HepG2 (cell line): ENCODE results near the gene SAMD10. TPM values are rescaled to one million over a fixed set of nuclear protein-coding genes. Genes with fewer than 3 reads are reported as not detected.

Source experiments
- ARID2 ChIP-seq: sonication (generic); formaldehyde crosslinking; IDR thresholded peaks from 2 replicates; pipeline ENCODE4 v1.8.1; 2022; ENCODE audit warnings: mild to moderate bottlenecking, missing genetic modification reagents, borderline replicate concordance
- DPF2 ChIP-seq: sonication (generic); formaldehyde crosslinking; IDR thresholded peaks from 2 replicates; pipeline ENCODE4 v1.4.0; 2020; ENCODE audit warnings: mild to moderate bottlenecking, low read depth, missing genetic modification reagents, borderline replicate concordance
- EP300 ChIP-seq, 3 experiments: sonication (generic) in 1 of 3; formaldehyde crosslinking in 1 of 3; IDR thresholded peaks; 2 replicates each; pipeline versions ENCODE4 v1.5.1 to v1.6.1; 2011 to 2020; ENCODE audit warnings: low read depth in 2 of 3, low read length in 2 of 3, borderline replicate concordance in 1 of 3, improper control_type of control experiment in 1 of 3, mild to moderate bottlenecking in 1 of 3, missing genetic modification reagents in 1 of 3, moderate library complexity in 1 of 3
- HMG20A ChIP-seq: IDR thresholded peaks from 2 replicates; pipeline ENCODE4 v1.6.1; 2016; ENCODE audit warnings: borderline replicate concordance
- JARID2 ChIP-seq: sonication (generic); formaldehyde crosslinking; IDR thresholded peaks from 2 replicates; pipeline ENCODE4 v1.8.1; 2023; ENCODE audit warnings: missing genetic modification reagents, inconsistent platforms; ENCODE audit not compliant: insufficient replicate concordance
- KDM5B ChIP-seq: sonication (generic); formaldehyde crosslinking; IDR thresholded peaks from 2 replicates; pipeline ENCODE4 v1.4.0; 2020; ENCODE audit warnings: missing genetic modification reagents, mild to moderate bottlenecking, borderline replicate concordance
- MIER3 ChIP-seq: IDR thresholded peaks from 2 replicates; pipeline ENCODE4 v1.6.1; 2016; ENCODE audit warnings: missing compliant biosample characterization, borderline replicate concordance
- PHF8 ChIP-seq: sonication (generic); formaldehyde crosslinking; IDR thresholded peaks from 2 replicates; pipeline ENCODE4 v1.5.0; 2020; ENCODE audit warnings: missing genetic modification reagents
- POLR2G ChIP-seq: fragments of 200-400 bp; formaldehyde crosslinking; IDR thresholded peaks from 2 replicates; pipeline ENCODE4 v1.6.1; 2018; ENCODE audit warnings: mild to moderate bottlenecking, low read depth, low read length, moderate library complexity
- RORA ChIP-seq: sonication (generic); formaldehyde crosslinking; IDR thresholded peaks from 2 replicates; pipeline ENCODE4 v1.5.0; 2020; ENCODE audit warnings: mild to moderate bottlenecking, missing genetic modification reagents, moderate library complexity
- TEAD2 ChIP-seq: sonication (generic); formaldehyde crosslinking; IDR thresholded peaks from 2 replicates; pipeline ENCODE4 v1.9.0; 2021; ENCODE audit warnings: missing genetic modification reagents
- ZNF468 ChIP-seq: sonication (generic); formaldehyde crosslinking; IDR thresholded peaks from 2 replicates; pipeline ENCODE4 v1.8.0; 2022; ENCODE audit warnings: mild to moderate bottlenecking, moderate library complexity, missing genetic modification reagents
- ZNF589 ChIP-seq: sonication (generic); formaldehyde crosslinking; conservative IDR thresholded peaks from 2 replicates; pipeline ENCODE4 v1.8.0; 2022; ENCODE audit warnings: mild to moderate bottlenecking, moderate library complexity, missing genetic modification reagents
- ZNF878 ChIP-seq: sonication (generic); formaldehyde crosslinking; IDR thresholded peaks from 2 replicates; pipeline ENCODE4 v1.8.1; 2023; ENCODE audit warnings: mild to moderate bottlenecking, missing genetic modification reagents, moderate library complexity
- polyA plus RNA-seq, 8 experiments: library from polyadenylated mRNA; depleted of rRNA in 3 of 8; stranded (reverse) in 7 of 8; unstranded in 1 of 8; fragments of >200 nt; fragmentation: Illumina TruSeq in 4 of 8; extraction: Trizol in 4 of 8; gene quantifications; 2 replicates each; pipeline versions ENCODE4 v1.2.1 to v1.2.3, GENCODE V29; 2011 to 2016; ENCODE audit warnings: low read depth in 4 of 8, missing spikeins in 1 of 8, mixed read lengths in 1 of 8; ENCODE audit not compliant: insufficient read depth in 1 of 8
- total RNA-seq, 5 experiments: library from RNA; depleted of rRNA; stranded (reverse); fragments of >200 nt; fragmentation: Illumina TruSeq; extraction: Trizol; gene quantifications; 2 replicates each; pipeline ENCODE4 v1.2.3, GENCODE V29; 2016; ENCODE audit warnings: low read depth in 1 of 5
- TF ChIP-seq, protein P1 (sequence below): sonication (generic); formaldehyde crosslinking; IDR thresholded peaks from 2 replicates; pipeline ENCODE4 v1.8.1; 2022; ENCODE audit warnings: mild to moderate bottlenecking, missing genetic modification reagents
- TF ChIP-seq, protein P2 (sequence below): sonication (generic); formaldehyde crosslinking; IDR thresholded peaks from 2 replicates; pipeline ENCODE4 v1.4.0; 2020; ENCODE audit warnings: missing genetic modification reagents, borderline replicate concordance
- TF ChIP-seq, protein P3 (sequence below): sonication (generic); formaldehyde crosslinking; IDR thresholded peaks from 2 replicates; pipeline ENCODE4 v1.4.0; 2020; ENCODE audit warnings: missing genetic modification reagents, borderline replicate concordance

The SAMD10 gene
- total and polyA plus RNA-seq, 2 of the 13 experiments (the other 11 are each of a cell fraction or from before 2014, with no cell fraction given): 6.1 to 11.0 TPM

DNA sequence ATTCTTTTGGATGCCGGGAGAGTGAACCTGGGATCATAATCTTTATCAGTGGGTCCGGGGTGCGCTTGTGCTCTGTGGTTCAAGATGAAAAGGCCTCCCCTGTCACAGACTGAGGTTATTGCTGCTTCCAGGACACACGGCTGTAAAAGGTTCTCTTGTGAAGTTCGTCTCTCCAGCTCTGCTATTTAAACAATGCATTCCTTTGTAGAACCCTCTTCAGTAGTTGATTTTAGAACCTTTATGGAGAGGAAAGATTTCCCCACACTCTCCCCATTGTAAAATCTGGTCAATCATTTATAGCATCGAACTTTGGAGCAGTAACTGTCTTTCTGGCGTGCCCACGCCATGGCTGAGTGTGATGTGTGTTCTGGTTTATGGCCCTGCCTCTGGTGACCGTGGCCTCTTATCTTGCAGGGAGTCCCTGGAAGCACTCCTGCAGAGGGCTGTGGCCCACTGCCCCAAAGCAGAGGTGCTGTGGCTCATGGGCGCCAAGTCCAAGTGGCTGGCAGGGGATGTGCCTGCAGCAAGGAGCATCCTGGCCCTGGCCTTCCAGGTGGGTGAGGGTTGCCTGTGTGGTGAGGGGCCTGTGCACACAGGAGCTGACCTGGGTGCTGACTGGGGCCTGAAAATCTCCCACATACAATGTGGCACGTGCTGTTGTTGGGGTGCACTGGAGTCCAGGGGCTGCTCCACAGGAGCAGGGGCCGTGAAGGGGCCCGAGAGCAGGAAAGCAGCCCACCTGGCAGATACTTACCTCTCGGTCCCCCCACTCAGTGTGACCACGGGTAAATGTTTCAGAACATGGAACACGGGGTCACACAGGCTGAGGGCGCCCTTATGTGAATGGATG is 44.9 kb upstream of the SAMD10 start (continued):
- TF ChIP-seq, protein P1, sequence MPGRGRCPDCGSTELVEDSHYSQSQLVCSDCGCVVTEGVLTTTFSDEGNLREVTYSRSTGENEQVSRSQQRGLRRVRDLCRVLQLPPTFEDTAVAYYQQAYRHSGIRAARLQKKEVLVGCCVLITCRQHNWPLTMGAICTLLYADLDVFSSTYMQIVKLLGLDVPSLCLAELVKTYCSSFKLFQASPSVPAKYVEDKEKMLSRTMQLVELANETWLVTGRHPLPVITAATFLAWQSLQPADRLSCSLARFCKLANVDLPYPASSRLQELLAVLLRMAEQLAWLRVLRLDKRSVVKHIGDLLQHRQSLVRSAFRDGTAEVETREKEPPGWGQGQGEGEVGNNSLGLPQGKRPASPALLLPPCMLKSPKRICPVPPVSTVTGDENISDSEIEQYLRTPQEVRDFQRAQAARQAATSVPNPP (CRISPR knock-in tag): peak; percentile 73; the same call in 1 of the 2 replicates
- TF ChIP-seq MIER3 (CRISPR knock-in tag) (no peak), RORA (CRISPR knock-in tag) (no peak), JARID2 (CRISPR knock-in tag) (no peak), HMG20A (CRISPR knock-in tag) (peak; percentile 86; the same call in 1 of the 2 replicates), ARID2 (CRISPR knock-in tag) (peak; percentile 94; the same call in 1 of the 2 replicates), PHF8 (CRISPR knock-in tag) (peak; percentile 49; the same call in 1 of the 2 replicates), ZNF589 (no peak), TEAD2 (CRISPR knock-in tag) (no peak), POLR2G (peak; percentile 97), ZNF878 (CRISPR knock-in tag) (no peak), EP300 (IDR thresholded peaks at IDR 0.05; ENCODE audit: low read depth in 2 of 2, low read length in 2 of 2) (peak; percentile 5 to 92; a peak in 3 of 4 replicates), EP300 (CRISPR knock-in tag; IDR thresholded peaks at IDR 0.05; ENCODE audit: borderline replicate concordance) (peak; percentile 53; the same call in 1 of the 2 replicates), KDM5B (no peak), ZNF468 (CRISPR knock-in tag) (peak; percentile 89; the same call in 1 of the 2 replicates), DPF2 (CRISPR knock-in tag) (peak; percentile 67; the same call in 1 of the 2 replicates)
- TF ChIP-seq, protein P2, sequence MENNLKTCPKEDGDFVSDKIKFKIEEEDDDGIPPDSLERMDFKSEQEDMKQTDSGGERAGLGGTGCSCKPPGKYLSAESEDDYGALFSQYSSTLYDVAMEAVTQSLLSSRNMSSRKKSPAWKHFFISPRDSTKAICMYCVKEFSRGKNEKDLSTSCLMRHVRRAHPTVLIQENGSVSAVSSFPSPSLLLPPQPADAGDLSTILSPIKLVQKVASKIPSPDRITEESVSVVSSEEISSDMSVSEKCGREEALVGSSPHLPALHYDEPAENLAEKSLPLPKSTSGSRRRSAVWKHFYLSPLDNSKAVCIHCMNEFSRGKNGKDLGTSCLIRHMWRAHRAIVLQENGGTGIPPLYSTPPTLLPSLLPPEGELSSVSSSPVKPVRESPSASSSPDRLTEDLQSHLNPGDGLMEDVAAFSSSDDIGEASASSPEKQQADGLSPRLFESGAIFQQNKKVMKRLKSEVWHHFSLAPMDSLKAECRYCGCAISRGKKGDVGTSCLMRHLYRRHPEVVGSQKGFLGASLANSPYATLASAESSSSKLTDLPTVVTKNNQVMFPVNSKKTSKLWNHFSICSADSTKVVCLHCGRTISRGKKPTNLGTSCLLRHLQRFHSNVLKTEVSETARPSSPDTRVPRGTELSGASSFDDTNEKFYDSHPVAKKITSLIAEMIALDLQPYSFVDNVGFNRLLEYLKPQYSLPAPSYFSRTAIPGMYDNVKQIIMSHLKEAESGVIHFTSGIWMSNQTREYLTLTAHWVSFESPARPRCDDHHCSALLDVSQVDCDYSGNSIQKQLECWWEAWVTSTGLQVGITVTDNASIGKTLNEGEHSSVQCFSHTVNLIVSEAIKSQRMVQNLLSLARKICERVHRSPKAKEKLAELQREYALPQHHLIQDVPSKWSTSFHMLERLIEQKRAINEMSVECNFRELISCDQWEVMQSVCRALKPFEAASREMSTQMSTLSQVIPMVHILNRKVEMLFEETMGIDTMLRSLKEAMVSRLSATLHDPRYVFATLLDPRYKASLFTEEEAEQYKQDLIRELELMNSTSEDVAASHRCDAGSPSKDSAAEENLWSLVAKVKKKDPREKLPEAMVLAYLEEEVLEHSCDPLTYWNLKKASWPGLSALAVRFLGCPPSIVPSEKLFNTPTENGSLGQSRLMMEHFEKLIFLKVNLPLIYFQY (CRISPR knock-in tag): peak; percentile 4; the same call in 1 of the 2 replicates
- TF ChIP-seq, protein P3, sequence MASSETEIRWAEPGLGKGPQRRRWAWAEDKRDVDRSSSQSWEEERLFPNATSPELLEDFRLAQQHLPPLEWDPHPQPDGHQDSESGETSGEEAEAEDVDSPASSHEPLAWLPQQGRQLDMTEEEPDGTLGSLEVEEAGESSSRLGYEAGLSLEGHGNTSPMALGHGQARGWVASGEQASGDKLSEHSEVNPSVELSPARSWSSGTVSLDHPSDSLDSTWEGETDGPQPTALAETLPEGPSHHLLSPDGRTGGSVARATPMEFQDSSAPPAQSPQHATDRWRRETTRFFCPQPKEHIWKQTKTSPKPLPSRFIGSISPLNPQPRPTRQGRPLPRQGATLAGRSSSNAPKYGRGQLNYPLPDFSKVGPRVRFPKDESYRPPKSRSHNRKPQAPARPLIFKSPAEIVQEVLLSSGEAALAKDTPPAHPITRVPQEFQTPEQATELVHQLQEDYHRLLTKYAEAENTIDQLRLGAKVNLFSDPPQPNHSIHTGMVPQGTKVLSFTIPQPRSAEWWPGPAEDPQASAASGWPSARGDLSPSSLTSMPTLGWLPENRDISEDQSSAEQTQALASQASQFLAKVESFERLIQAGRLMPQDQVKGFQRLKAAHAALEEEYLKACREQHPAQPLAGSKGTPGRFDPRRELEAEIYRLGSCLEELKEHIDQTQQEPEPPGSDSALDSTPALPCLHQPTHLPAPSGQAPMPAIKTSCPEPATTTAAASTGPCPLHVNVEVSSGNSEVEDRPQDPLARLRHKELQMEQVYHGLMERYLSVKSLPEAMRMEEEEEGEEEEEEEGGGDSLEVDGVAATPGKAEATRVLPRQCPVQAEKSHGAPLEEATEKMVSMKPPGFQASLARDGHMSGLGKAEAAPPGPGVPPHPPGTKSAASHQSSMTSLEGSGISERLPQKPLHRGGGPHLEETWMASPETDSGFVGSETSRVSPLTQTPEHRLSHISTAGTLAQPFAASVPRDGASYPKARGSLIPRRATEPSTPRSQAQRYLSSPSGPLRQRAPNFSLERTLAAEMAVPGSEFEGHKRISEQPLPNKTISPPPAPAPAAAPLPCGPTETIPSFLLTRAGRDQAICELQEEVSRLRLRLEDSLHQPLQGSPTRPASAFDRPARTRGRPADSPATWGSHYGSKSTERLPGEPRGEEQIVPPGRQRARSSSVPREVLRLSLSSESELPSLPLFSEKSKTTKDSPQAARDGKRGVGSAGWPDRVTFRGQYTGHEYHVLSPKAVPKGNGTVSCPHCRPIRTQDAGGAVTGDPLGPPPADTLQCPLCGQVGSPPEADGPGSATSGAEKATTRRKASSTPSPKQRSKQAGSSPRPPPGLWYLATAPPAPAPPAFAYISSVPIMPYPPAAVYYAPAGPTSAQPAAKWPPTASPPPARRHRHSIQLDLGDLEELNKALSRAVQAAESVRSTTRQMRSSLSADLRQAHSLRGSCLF (CRISPR knock-in tag): no peak
